Thyroid gland (tissue), 4 donors: Measurements from ENCODE around the gene KYNU.

Source experiments
- POLR2A ChIP-seq, 2 donors: fragments of 450-650 bp; IDR thresholded peaks; one replicate each; pipeline ENCODE4 v1.6.1; 2017; ENCODE audit warnings: antibody characterized with exemption in 2 of 2, mild to moderate bottlenecking in 2 of 2, moderate library complexity in 1 of 2
- TF ChIP-seq, protein P1 (sequence below), 6 experiments: fragments of 200-600 bp in 3 of 6; fragments of 450-650 bp in 3 of 6; sonication (generic) in 3 of 6; IDR thresholded peaks; one replicate each; pipeline ENCODE4 v1.5.1; 2016 to 2019; ENCODE audit warnings: antibody characterized with exemption in 6 of 6, mild to moderate bottlenecking in 2 of 6, inconsistent platforms in 1 of 6, moderate library complexity in 1 of 6

DNA sequence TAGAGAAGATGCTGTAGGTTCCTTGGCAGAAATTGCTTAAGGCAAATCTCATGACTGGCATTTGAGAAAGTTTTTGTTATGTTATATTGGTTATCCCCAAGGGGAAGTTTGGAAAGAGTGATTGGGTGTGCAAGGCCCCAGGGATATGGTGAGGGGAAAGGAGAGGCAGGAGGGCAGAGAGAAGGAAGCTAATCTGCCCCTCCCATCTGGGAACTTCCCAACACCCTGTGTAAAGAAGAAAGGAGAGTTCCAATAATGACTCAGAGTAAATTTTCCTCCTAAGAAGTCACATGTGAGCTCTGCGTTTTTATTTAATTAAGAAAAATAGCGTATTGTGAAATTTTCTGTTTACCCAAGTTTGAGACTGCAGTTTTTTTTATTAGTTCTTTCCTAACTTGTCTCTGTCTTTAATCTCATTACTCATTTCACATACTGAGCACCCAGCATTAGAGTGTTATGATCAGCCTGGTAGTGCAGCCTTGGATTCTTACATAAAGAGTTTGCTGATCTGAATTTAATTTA lies 3.1 kb upstream of the KYNU start:
- TF ChIP-seq, protein P1, sequence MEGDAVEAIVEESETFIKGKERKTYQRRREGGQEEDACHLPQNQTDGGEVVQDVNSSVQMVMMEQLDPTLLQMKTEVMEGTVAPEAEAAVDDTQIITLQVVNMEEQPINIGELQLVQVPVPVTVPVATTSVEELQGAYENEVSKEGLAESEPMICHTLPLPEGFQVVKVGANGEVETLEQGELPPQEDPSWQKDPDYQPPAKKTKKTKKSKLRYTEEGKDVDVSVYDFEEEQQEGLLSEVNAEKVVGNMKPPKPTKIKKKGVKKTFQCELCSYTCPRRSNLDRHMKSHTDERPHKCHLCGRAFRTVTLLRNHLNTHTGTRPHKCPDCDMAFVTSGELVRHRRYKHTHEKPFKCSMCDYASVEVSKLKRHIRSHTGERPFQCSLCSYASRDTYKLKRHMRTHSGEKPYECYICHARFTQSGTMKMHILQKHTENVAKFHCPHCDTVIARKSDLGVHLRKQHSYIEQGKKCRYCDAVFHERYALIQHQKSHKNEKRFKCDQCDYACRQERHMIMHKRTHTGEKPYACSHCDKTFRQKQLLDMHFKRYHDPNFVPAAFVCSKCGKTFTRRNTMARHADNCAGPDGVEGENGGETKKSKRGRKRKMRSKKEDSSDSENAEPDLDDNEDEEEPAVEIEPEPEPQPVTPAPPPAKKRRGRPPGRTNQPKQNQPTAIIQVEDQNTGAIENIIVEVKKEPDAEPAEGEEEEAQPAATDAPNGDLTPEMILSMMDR (IDR thresholded peaks at IDR 0.05), result no peak
- TF ChIP-seq POLR2A (IDR thresholded peaks at IDR 0.05), result no peak
